ENCODE results near the gene OR9A4. TPM values are rescaled to one million over a fixed set of nuclear protein-coding genes. Genes with fewer than 3 reads are reported as not detected.

OR9A4 gene
- total RNA-seq, 1 experiment from 2014 or later, result not detected

- Histone ChIP-seq H3K36me3 (ENCODE audit: control insufficient read depth in 1 of 2, insufficient read depth in 2 of 2, low read length in 2 of 2) (no peaks in the 10 kb centered on the region), H3K9me2 (ENCODE audit: insufficient read depth) (no peaks in the 10 kb centered on the region), H3K9me3 (ENCODE audit: control insufficient read depth in 1 of 2, insufficient read depth in 1 of 2, low read depth in 1 of 2, low read length in 2 of 2) (peaks cover 0 to 3% of the 10 kb centered on the region in 2 experiments; a peak in 1 of 4 replicates), H4K20me1 (ENCODE audit: insufficient read depth) (no peaks in the 10 kb centered on the region), H3K27ac (ENCODE audit: low read depth, low read length) (no peak overlapping the region), H3K4me2 (ENCODE audit: low read length) (no peak overlapping the region), H3K4me1 (ENCODE audit: control insufficient read depth in 1 of 2, insufficient read depth in 2 of 2, low read length in 2 of 2) (no peaks in the 10 kb centered on the region), H3K79me2 (ENCODE audit: insufficient read depth, low read length) (no peaks in the 10 kb centered on the region), H3K9ac (ENCODE audit: low read length) (no peak overlapping the region), H3K27me3 (ENCODE audit: insufficient read depth, low read length) (no peaks in the 10 kb centered on the region), H2AFZ (ENCODE audit: low read depth, low read length, poor library complexity, severe bottlenecking) (no peak overlapping the region), H3K4me3 (replicated peaks in 1 of 2; ENCODE audit: low read depth in 1 of 2, low read length in 2 of 2) (no peak overlapping the region)
- ChIA-PET CTCF (no interaction called here), POLR2A (no interaction called here), RAD21 (ENCODE audit: low non-redundant PET in 1 of 2, low total read pairs in 2 of 2, uncharacterized antibody in 2 of 2, unreplicated experiment in 2 of 2) (no interaction called here)
- intact Hi-C loops (cut with micrococcal nuclease), result no loop called here
- ATAC-seq, result no peak
- TF ChIP-seq REST (IDR thresholded peaks at IDR 0.05; ENCODE audit: low read depth), result no peak
- no peak for TF ChIP-seq EZH2 (IDR thresholded peaks at IDR 0.05)
- no peak for TF ChIP-seq CTCF (IDR thresholded peaks at IDR 0.05 in 2 of 3, conservative IDR thresholded peaks at IDR 0.05 in 1 of 3; ENCODE audit: borderline replicate concordance in 1 of 3, insufficient read depth in 1 of 3, low read depth in 2 of 3, low read length in 2 of 3)
- no peak for TF ChIP-seq YY1 (IDR thresholded peaks at IDR 0.05; ENCODE audit: extremely low read depth, insufficient replicate concordance, low read depth, low read length)
- TF ChIP-seq POLR2A (IDR thresholded peaks at IDR 0.05; ENCODE audit: borderline replicate concordance, extremely low read depth, insufficient read depth, insufficient read length), result no peak
- no peak for TF ChIP-seq EGR1 (IDR thresholded peaks at IDR 0.05; ENCODE audit: low read depth)
- TF ChIP-seq SRF (IDR thresholded peaks at IDR 0.05; ENCODE audit: low read depth), result no peak
- TF ChIP-seq, protein P1, sequence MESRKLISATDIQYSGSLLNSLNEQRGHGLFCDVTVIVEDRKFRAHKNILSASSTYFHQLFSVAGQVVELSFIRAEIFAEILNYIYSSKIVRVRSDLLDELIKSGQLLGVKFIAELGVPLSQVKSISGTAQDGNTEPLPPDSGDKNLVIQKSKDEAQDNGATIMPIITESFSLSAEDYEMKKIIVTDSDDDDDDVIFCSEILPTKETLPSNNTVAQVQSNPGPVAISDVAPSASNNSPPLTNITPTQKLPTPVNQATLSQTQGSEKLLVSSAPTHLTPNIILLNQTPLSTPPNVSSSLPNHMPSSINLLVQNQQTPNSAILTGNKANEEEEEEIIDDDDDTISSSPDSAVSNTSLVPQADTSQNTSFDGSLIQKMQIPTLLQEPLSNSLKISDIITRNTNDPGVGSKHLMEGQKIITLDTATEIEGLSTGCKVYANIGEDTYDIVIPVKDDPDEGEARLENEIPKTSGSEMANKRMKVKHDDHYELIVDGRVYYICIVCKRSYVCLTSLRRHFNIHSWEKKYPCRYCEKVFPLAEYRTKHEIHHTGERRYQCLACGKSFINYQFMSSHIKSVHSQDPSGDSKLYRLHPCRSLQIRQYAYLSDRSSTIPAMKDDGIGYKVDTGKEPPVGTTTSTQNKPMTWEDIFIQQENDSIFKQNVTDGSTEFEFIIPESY (IDR thresholded peaks at IDR 0.05; ENCODE audit: extremely low read depth, insufficient replicate concordance, low read length), result no peak
- no peak for TF ChIP-seq ATF3 (IDR thresholded peaks at IDR 0.05)
- no peak for TF ChIP-seq RAD21 (IDR thresholded peaks at IDR 0.05; ENCODE audit: low read depth)
- TF ChIP-seq SP1 (IDR thresholded peaks at IDR 0.05; ENCODE audit: low read depth), result no peak
- TF ChIP-seq, protein P2, sequence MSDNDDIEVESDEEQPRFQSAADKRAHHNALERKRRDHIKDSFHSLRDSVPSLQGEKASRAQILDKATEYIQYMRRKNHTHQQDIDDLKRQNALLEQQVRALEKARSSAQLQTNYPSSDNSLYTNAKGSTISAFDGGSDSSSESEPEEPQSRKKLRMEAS (IDR thresholded peaks at IDR 0.05), result no peak
- no peak for TF ChIP-seq TCF7L2 (IDR thresholded peaks at IDR 0.05; ENCODE audit: borderline replicate concordance, extremely low read depth, insufficient read depth, insufficient read length)
- TF ChIP-seq EZH2phosphoT487 (IDR thresholded peaks at IDR 0.05; ENCODE audit: borderline replicate concordance), result no peak
- TF ChIP-seq FOSL1 (IDR thresholded peaks at IDR 0.05; ENCODE audit: low read depth), result no peak
- TF ChIP-seq POLR2AphosphoS5 (IDR thresholded peaks at IDR 0.05; ENCODE audit: low read depth, low read length), result no peak
- TF ChIP-seq ELF1 (IDR thresholded peaks at IDR 0.05; ENCODE audit: borderline replicate concordance, low read depth), result no peak
- no peak for TF ChIP-seq JUND (IDR thresholded peaks at IDR 0.05)
- no peak for DNase-seq (ENCODE audit: low read depth, low spot score)
- BruUV-seq (replicated peaks), result no TSS peak
Measured at GRCh38 chr7:141944811-141945210, 28.6 kb downstream of the OR9A4 start.
